ENCODE measurements around the gene SLC18A2.

The SLC18A2 gene

DNA sequence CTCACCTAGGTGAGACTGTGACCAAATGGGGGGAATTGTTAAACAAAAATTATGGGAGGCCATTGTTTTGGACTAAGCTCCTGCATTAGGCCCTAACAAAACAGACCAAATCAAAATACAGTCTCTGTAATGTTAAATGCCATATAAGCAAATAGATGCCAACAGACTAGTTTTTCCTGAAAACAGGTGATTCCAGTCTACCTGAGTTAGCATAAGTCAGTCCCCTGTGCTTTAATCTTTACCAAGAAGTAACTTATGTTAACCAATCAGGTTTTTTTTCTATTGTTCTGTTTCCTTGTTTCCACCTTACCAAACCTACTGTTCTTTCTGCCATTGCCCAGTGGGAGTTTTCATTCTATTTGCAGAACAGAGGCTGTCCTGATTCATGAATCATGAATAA, 86.3 kb downstream of the SLC18A2 start:
- H3K27ac ChIP-seq (ENCODE audit: low read length) = no peak overlapping the region
- no peaks in the 10 kb centered on the region for H3K9me3 ChIP-seq (ENCODE audit: insufficient read depth, low read length)
- H3K4me1 ChIP-seq (ENCODE audit: low read length) = no peaks in the 10 kb centered on the region
- H3K4me3 ChIP-seq (ENCODE audit: low read length) = no peak overlapping the region
- no peak overlapping the region for H3K9ac ChIP-seq (ENCODE audit: low read length)
- H3K4me2 ChIP-seq (ENCODE audit: low read length) = no peak overlapping the region
- TF ChIP-seq EZH2phosphoT487 (IDR thresholded peaks at IDR 0.05; ENCODE audit: low read depth) = no peak
- TF ChIP-seq CTCF (IDR thresholded peaks at IDR 0.05; ENCODE audit: low read depth, low read length) = no peak
- H2AFZ ChIP-seq (ENCODE audit: low read depth, low read length) = no peak overlapping the region
- H3K36me3 ChIP-seq (replicated peaks; ENCODE audit: low read depth, low read length) = peaks cover 6% of the 10 kb centered on the region
- H4K20me1 ChIP-seq (ENCODE audit: insufficient read depth, low read length) = 0 out of 2 replicates have a peak, but pooled peaks cover 3% of the 10 kb centered on the region
- H3K79me2 ChIP-seq (ENCODE audit: low read length) = no peaks in the 10 kb centered on the region; the same call in 1 of the 2 replicates
- H3K27me3 ChIP-seq (ENCODE audit: low read depth, low read length) = no peaks in the 10 kb centered on the region
